Activated effector memory CD4-positive, alpha-beta T cell treated with Interleukin-2 at 50 U/mL for 16 hours (primary cell): ENCODE results near the gene NT5C2.

Source experiments
- DNase-seq: peaks from one replicate; pipeline ENCODE4 v3.0.0-alpha.2; 2020

The NT5C2 gene

DNA sequence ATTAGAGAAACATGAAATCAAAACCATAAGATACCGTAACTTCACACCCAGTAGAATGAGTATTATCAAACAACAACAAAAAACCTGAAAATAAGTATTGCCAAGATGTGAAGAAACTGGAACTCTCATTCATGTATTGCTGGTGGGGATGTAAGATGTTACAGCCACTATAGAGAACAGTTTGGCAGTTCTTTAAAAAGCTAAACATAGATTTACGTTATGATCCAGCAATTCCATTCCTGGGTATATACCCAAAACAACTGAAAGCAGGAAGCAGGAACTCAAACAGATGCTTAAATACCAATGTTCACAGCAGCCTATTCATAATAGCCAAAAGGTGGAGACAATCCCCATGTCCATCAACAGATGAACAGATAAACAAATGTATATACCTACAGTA is 72.5 kb downstream of the NT5C2 start:
- no peak for DNase-seq

DNA sequence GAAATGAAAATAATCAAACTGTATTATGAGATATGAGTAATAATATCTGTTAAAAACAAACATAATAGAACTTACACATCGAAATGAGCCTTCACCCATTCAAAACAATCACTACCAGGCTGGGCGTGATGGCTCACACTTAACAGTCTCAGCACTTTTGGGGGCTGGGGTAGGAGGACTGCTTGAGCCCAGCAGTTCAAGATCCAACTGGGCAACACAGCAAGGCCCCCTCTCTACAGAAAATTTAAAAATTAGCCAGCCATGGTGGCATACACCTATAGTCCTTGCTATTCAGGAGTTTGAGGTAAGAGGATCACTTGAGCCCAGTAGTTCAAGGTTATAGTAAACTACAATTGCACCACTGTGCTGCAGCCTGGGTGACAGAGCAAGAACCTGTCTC is 75.8 kb downstream of the NT5C2 start:
- no peak for DNase-seq

DNA sequence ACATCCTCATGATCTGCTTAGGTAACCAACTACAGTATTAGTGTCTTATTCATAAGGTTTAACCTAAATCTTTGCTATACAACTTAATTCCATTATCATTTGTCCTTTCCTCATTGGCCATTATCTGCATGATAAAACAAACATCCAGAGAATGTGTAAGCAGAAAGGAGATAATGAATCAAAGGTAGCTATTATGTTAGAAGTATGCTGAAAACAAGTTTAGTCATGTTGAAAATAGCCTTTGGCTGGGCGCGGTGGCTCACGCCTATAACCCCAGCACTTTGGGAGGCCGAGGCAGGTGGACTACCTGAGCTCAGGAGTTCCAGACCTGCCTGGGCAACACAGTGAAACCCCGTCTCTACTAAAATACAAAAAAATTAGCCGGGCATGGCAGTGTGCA is 78.2 kb downstream of the NT5C2 start:
- DNase-seq = no peak

DNA sequence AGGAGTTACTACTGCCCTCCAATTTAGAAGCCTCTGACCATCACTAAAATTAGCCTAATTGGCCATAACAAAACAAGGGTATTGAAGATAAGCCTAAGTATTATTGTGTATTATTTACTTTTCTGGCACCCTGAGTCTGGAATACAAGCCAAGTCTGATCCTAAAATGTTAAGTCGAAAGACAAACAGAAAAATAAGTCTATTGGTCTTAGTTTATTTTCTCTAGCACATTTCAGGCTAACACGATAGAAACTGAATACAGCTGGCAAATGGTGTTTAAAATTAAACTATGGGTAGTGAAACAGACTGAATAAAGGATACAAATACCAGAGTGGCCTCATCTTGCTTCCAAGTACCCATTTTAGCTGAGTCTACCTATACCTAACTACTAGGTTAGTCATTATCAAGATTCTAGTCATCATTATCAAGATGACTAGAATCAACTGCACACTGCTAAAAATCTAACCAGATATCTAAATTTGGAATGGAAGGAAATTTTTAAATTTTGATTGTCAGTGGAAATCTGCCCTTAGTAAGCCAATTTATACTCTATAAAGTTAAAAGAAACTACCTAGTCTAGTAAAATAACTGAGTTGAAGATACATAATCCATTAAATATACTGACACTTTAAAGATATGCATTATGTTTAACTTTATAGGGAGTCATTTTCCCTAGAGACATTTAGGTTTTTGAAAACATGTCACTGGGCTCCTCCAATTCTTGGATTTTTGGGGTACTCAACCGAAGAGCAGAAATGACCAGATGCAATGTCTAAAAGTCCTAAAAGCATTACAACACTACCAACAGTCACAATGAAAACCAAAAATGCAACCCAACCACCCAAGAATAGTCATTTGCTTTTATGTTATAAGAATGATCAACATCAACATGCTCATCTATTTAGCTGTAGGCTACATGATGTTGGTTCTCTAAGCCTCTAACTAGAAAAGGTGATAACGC is 80.9 kb downstream of the NT5C2 start:
- no peak for DNase-seq

DNA sequence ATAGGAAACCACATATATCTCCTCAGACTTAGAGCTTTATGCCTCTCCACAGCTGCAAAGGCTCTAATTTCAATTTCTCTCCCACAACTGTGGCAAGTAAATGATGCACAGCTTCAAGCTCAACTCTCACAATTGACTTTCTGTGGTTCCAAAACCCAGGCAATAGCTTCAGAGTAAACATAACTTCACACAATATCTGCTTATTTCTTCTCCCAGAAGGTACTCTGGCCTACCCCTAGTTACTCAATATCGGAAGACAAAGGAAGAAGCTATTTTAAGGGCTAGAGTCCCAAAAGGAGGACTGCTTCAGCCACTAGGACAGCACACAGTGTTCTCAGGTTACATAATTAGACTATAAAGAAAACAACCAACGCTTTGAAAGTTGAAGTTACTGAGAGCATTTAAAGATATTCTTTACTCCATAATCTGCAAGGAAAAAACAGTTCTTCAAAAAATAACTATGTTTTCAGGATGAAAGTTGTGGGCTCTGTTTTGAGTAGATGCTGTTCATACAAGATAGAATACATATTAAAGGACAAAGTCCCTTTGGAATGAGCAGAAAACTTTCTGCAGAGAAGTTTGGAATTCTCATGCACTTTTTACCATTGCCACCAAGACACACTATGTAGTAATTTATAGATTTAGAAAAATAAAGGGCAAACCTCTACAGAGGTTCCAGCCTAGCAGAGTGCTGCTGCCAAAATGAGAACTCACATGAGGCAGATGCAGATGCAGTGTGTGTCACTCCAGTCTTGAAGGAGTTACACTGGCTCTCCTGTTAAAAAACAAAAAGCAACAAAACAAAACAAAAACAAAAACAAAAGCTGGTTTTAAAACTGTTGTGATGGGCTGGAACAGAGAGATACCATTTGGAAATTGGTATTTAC is 81.8 kb downstream of the NT5C2 start:
- DNase-seq = no peak

DNA sequence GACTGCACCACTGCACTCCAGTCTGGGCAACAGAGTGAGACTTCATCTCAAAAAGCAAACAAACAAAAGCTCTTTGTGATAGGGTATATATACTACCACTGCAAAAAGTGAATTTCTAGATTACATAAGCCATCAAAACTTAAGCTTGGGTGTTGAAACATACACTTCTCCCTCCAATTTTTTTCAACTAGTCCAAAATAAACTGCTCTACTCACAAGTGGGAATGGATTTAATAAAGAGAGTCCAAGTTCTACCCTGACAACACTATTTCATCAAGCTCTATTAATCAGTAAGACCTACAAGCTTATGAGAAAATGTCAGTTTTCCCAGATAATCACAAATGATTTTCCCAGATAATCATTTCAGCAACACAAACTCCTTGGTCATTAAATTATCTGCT is 82.7 kb downstream of the NT5C2 start:
- DNase-seq = no peak

DNA sequence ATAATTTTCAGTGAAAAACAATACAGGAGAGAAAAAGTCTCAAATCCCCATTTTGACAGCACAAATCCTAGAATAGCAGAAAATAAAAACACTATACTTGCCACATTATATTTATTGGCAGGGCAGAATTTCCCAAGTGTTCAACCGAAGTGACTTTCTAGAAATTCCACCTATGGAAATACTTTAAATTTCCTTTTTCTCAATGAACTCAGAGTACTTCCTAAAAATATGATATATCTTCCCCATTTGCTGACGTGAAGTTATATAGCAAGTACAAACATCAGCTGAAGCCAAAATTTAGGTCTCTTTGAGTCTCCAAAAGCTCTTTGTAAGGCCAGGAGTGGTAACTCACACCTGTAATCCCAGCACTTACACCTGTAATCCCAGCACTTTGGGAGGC is 83.3 kb downstream of the NT5C2 start:
- DNase-seq = no peak

DNA sequence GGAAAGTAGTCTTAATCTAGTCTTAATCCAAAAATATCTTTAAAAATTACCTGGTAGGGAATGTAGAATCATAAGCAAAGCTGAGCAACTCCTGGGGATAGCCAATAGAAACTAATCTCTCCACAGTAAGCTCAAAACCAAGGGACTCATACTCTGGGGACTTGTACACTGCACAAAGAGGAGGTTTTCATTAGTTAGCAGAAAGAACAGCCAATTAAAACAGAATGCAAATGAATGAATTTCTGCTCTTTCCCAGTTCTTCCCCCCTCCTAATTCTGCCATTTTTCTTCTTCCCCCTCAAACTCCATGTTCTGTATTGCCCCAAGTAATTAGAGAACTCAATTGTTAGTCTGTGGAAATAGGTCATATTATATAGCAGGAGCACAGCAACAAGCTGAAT is 86.5 kb downstream of the NT5C2 start:
- DNase-seq = no peak

DNA sequence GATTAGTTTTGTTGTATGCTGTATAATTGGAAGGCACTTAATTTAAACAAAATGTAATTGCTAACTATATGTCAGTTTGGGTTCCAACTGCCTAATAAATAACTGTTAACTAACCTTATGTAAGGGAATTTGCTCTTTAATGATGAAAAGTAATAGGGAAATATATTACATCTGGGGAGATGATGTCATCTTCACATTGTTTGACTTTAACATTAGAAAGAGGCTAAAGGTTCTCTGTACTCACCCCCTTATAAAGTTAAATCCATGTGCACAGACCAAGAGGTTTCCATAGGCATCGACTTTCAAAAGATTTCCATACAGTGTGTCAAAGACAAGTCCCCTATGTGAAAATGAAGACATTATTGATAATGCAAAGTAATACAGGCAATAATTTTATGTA is 87.6 kb downstream of the NT5C2 start:
- DNase-seq = no peak

DNA sequence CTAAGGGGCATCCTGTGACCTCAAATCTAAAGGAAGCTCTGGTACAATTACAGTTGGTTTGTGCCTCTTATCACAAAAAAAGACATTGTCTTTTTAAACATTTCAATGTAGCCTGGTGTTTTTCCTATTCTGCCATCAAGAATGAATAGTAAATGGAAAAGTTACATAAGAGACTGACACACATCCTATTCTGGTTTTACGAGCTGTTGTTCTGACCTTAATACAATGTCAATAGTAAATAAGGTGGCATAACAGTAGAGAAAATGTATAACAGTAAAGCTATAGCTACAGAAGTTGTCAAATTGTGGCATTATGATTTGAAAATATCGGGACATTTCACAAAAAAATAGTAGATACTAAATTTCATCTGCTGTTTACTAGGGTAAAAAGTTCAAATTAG is 88.4 kb downstream of the NT5C2 start:
- no peak for DNase-seq

DNA sequence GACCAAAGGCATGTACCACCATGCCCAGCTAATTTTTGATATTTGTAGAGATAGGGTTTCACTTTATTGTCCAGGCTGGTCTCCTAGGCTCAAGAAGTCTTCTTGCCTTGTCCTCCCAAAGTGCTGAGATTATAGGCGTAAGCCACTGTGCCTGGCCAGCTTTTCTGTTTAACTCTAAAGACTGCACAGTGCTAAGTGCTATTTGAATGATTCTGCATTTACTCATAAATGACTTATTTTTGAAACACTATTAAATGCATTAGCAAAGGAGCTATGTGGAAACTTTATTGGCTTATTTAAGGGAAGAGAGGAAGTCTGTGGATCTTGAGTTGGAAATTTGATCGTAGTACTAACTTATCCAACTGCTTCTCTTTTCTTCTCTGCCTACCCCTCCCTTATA is 89.1 kb downstream of the NT5C2 start:
- no peak for DNase-seq

DNA sequence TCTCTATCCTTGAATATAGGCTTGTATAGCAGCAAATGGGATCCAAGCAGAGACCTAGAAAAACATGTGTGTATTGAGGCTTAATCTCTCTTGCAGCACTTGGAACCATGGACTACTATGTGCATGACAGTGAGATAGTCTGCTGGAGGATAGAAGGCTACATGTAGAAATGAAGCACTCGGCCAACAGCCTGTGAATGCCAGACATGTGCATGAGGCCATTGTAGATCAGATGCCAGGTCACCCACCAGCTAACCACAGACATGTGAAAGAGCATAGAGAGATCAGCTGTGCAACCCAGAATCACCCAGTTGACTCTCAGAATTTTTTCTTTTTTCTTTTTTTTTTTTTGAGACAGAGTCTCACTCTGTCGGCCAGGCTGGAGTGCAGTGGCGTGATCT is 90.9 kb downstream of the NT5C2 start:
- DNase-seq = no peak

DNA sequence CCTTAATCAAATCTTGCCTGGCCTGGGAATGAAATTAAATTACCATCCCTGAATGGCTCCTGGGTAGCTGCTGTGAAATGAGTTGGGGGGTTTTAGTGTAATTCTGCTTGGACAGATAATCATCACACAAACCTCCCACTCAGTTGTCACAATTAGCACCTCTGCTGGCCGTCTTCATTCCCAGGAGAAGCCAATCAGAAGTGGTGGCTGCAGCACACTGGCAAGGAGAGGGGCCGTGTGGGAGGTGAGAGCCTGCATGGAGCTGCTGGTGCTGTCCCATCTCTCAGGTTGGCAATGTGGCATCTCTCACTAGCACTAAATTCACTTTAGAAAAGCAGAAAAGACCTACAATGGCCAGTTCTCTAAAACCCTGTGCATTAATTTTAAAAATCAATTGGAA is 92.5 kb downstream of the NT5C2 start:
- DNase-seq = no peak

DNA sequence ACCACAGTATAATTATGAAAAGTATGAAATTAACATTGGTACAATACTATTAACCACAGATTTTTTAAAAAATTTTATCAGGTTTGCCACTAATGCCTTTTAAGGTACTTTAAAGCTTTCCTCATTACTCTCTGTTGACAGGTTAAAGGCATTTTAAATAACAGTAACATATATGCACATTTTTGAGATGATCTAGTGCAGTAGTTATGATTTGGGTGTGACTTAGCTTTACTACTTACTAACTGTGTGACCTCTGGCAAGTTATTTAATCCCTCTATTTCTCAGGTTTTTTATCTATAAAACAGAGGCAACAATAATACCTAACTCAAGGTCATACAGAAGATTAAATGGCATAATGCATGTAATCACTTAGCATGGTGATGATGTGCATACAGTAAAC is 94.8 kb downstream of the NT5C2 start:
- no peak for DNase-seq

DNA sequence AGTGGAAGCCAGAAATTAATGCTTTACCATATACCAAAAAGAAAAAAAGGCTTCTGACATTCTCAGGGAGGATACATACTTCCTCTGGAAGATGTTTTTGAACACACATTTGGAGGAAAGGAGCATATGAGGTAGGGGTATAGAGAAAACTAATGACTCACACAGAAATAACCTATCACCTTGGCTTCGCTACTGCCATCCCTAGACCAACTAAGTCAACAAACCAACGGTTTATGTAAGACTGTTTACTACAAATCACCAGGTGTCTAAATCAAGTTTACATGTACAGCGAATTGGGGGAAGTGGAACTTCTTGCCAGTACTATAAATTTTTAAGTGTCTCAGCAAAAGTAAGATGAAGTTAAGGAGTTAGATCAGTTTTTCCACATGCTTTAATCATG is 96.9 kb downstream of the NT5C2 start:
- no peak for DNase-seq

DNA sequence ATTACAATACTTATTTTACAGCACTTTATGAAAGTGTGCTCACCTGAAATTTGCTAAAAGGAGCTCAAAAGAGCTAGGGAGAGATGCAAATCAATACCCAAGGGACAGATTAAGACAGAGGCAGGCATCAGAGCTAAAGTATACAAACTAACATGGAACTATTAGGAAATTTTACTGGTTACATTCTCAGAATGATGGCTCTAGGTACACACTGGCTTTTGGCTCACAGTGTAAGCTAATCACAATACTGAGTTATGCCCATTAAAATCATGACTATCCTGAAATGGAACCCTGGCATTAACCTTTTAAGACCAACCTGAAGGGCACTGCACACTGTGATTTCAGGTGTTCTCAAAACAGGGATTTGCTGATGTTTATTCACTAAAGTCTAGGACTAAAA is 98.1 kb downstream of the NT5C2 start:
- no peak for DNase-seq

DNA sequence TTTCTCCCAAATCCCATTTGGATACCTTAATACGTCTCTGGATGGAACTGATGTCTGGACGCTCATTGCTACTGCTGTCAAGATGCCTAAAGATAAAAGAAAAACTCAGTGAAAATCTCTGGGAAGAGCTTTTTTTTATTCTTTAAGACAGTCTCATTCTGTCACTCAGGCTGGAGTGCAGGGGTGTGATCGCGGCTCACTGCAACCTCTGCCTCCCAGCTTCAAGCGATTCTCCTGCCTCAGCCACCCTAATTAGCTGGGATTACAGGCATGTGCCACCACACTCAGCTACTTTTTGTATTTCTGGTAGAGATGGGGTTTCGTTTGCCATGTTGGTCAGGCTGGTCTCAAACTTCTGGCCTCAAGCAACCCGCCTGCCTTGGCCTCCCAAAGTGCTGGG is 102.2 kb downstream of the NT5C2 start:
- DNase-seq = no peak

DNA sequence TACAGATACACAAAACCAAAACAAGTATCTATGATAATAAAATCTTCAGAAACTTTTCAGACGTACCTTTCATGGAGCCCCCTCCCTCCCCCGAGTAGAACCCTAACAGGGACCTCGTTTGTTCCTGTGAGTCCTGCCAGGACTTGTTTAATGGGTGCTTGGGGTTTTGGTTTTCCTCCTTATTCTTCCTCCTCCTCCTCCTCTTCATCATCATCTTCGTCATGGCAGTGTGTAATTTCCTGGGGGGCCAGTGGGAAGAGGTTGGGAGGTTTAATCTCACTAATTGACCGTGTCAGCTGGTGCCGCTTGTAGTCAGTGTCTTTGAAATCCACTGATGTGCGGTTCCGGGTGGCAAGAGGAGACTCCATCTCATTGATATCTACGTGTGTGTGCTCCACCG is 103.6 kb downstream of the NT5C2 start:
- DNase-seq = no peak

DNA sequence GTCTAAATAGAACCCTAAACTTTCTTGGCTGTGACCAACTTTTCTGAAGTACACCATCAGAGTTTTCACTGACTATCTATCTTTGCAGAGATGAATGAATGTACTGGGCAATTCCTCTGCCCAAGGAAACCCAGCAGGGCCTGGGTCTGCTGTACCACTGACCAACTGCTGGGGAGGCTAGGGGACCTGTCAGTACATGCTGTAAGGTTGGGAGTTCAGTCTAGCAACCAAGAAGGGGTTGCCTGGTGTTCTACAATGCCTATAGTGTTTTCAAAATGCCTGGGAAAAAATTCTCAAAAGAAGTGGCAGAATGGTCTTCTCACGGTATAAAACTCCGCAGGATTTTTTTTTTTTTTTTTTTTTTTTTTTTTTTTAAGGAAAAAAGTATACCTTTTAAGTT is 106.3 kb downstream of the NT5C2 start:
- no peak for DNase-seq

DNA sequence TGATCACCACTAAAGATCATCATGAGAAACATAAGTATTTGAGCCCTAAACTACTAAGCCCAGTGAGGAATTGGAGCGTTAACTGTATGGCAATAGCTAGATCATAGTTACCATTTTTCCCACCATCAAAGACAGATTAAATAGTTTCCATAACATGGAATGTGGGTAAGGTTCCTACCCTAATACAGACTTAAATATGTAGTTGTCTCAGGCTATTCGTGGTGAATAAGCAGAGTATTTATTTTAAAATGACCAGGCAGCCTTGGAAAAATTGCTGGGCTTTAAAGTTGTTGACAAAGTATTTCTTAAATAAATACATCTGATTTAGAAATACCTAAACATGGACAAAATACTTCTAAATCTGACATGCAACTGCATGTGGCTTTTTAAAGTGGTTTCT is 106.8 kb downstream of the NT5C2 start:
- no peak for DNase-seq

DNA sequence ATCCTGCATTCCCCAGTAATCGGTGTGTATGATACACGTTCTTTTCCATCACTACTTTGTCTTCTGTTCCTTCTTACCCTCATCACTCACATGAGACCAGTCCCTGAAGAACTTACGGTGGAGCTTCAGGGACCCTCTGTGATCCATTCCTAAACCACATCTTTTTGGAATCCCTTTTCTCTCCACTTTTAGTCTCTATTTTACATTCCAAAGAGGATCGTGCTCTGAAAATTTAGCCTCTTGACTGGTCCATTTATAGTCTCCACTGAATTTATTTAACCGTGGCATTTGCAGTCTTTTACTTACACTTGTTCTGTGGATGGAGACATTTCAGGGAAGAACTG is 109.1 kb downstream of the NT5C2 start:
- no peak for DNase-seq

DNA sequence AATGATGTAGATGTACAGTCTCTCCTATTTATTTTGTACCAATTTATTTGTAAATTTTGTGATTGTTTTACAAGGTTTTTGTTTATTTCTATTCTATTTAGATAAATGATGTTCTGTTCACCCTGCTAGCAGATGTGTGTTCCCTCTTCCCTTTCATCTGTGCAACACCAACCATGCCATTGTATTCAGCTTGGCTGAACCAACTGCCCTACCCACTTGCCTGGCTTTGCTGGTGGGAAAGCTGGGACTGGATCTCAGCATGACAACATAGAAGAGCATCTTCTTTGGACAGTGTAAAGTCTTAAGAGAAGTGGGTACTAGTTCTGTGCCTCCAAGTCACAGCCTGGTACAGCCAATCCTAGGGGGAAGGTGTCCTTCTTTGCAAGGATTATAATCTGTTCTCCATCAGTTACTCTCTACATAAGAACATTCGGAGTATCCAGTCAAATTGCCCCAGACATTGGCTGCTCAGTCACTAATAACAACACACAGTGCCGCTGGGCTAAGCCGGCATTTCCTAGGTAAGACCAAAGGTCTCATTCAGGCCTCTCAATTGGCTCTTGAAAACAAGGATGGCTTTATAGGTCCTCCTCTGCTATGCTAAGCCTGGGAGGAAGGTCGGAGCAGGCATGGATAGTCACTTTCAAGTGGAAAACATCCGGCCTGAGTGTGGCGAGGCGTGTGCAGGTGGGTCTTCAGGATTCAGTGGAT is 109.7 kb downstream of the NT5C2 start:
- no peak for DNase-seq

DNA sequence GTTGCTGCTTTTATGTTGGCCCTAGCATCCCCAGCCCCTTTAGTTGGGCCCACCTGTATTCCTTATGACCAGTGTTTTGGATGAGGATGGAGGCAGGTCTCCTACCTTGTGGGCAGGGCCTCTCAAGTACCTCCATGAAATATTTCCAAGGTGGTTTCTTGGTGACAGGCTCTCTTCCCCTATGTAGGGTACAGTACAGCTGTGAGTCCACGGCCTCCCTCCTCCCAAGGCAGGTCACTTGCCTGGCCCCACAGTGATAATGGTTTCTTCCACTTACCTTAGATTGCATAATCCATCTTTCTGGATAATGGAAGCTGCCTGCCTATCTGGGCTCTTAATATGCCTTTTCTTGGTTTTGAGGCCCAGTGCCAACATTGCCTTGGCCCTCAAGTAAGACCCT is 110.4 kb downstream of the NT5C2 start:
- no peak for DNase-seq
